ENCODE results near the gene PDE2A.
A peak's percentile ranks its signal among the peaks of the same experiment; 100 is the strongest.

GRCh38 chr11:72642884-72643522, 31.2 kb downstream of the PDE2A start:
- TF ChIP-seq, protein P1, sequence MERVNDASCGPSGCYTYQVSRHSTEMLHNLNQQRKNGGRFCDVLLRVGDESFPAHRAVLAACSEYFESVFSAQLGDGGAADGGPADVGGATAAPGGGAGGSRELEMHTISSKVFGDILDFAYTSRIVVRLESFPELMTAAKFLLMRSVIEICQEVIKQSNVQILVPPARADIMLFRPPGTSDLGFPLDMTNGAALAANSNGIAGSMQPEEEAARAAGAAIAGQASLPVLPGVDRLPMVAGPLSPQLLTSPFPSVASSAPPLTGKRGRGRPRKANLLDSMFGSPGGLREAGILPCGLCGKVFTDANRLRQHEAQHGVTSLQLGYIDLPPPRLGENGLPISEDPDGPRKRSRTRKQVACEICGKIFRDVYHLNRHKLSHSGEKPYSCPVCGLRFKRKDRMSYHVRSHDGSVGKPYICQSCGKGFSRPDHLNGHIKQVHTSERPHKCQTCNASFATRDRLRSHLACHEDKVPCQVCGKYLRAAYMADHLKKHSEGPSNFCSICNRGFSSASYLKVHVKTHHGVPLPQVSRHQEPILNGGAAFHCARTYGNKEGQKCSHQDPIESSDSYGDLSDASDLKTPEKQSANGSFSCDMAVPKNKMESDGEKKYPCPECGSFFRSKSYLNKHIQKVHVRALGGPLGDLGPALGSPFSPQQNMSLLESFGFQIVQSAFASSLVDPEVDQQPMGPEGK (CRISPR knock-in tag; IDR thresholded peaks at IDR 0.05; ENCODE audit: borderline replicate concordance) = no peak
- TF ChIP-seq ZNF70 (CRISPR knock-in tag; IDR thresholded peaks at IDR 0.05) = no peak
- no peak for TF ChIP-seq ZFP3 (CRISPR knock-in tag; IDR thresholded peaks at IDR 0.05)
- TF ChIP-seq BACH2 (CRISPR knock-in tag; IDR thresholded peaks at IDR 0.05; ENCODE audit: borderline replicate concordance) = no peak
- TF ChIP-seq TSHZ2 (CRISPR knock-in tag; IDR thresholded peaks at IDR 0.05) = 0 out of 2 replicates have a peak, but pooled peaks have one; percentile 43
- TF ChIP-seq ZNF8 (CRISPR knock-in tag; IDR thresholded peaks at IDR 0.05) = no peak
- TF ChIP-seq ZNF565 (CRISPR knock-in tag; conservative IDR thresholded peaks at IDR 0.05; ENCODE audit: low read depth) = no peak
- TF ChIP-seq, protein P2, sequence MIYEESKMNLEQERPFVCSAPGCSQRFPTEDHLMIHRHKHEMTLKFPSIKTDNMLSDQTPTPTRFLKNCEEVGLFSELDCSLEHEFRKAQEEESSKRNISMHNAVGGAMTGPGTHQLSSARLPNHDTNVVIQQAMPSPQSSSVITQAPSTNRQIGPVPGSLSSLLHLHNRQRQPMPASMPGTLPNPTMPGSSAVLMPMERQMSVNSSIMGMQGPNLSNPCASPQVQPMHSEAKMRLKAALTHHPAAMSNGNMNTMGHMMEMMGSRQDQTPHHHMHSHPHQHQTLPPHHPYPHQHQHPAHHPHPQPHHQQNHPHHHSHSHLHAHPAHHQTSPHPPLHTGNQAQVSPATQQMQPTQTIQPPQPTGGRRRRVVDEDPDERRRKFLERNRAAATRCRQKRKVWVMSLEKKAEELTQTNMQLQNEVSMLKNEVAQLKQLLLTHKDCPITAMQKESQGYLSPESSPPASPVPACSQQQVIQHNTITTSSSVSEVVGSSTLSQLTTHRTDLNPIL (CRISPR knock-in tag; IDR thresholded peaks at IDR 0.05; ENCODE audit: low read depth) = no peak
- no peak for TF ChIP-seq ZFP30 (CRISPR knock-in tag; IDR thresholded peaks at IDR 0.05)
- no peak for TF ChIP-seq RARB (CRISPR knock-in tag; IDR thresholded peaks at IDR 0.05)
- TF ChIP-seq TCF4 (CRISPR knock-in tag; IDR thresholded peaks at IDR 0.05; ENCODE audit: borderline replicate concordance) = no peak
- TF ChIP-seq PPARA (CRISPR knock-in tag; IDR thresholded peaks at IDR 0.05; ENCODE audit: borderline replicate concordance) = no peak
- TF ChIP-seq OSR1 (CRISPR knock-in tag; IDR thresholded peaks at IDR 0.05) = no peak

Measured in SK-N-SH treated with all-trans-retinoic acid at 6 μM for 48 hours (cell line).